GM21825 (cell line): Measurements from ENCODE around the gene CCDC152.

Source experiments
- ATAC-seq: cut with Tn5 transposase; IDR thresholded peaks from one replicate; pipeline ENCODE4 v1.9.1; 2021; ENCODE audit warnings: mild to moderate bottlenecking, moderate library complexity; ENCODE audit not compliant: unreplicated experiment

The CCDC152 gene

GRCh38 chr5:42779083-42779482, 22.5 kb downstream of the CCDC152 start:
- ATAC-seq, result no peak

DNA sequence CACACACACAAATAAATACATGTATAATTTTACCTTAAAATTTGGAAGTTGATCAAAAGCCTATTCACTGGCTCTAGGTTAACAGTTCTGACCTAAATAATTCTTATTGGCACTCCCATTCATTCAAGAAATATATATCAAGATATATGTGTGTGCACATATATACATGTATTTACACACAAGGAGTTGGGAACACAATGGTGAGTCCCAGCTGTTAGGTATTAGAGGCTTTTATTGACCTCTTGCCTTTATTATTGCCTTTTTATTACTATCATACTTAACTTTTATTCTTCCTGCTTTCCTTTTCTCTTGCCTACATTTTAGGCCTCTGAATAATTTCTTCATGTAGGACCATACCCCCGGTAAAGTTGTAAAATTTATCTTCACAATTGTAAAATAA, 25.0 kb downstream of the CCDC152 start:
- ATAC-seq, result no peak

- no peak for ATAC-seq
Measured at GRCh38 chr5:42784132-42784531, 27.5 kb downstream of the CCDC152 start.

- ATAC-seq, result no peak
Measured at GRCh38 chr5:42785756-42786155, 29.1 kb downstream of the CCDC152 start.

DNA sequence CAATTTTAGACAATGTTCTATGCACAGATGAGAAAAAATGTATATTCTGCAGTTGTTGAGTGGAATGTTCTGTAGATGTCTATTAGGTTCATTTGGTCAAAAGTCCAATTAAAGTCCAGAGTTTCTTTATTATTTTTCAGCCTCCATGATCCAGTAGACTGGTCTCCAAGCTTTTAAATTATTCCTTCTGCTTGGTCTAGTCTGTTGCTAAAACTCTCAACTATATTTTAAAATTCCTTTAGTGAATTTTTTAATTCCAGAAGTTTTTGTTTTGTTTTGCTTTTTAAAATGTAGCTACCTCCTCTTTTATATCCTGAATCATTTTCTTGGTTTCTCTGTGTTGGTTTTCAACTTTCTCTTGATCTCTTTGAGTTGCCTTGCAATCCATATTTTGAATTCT, 30.5 kb downstream of the CCDC152 start:
- ATAC-seq, result no peak

DNA sequence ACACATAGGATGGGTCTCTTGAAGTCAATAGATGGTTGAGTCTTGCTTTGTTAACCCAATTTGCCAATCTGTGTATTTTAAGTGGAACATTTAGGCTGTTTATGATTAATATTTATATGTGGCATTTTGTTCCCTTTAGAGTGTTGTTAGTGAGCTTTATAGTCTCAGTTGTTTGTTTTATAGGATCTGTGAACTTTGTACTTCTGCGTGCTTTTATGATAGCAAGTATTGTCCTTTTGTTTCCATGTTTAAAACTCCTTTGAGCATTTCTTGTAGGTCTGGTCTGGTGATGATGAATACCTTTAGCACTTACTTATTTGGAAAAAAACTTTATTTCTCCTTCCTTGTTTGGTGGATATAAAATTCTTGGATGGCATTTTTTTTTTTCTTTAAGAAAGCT, 31.2 kb downstream of the CCDC152 start:
- ATAC-seq, result no peak

DNA sequence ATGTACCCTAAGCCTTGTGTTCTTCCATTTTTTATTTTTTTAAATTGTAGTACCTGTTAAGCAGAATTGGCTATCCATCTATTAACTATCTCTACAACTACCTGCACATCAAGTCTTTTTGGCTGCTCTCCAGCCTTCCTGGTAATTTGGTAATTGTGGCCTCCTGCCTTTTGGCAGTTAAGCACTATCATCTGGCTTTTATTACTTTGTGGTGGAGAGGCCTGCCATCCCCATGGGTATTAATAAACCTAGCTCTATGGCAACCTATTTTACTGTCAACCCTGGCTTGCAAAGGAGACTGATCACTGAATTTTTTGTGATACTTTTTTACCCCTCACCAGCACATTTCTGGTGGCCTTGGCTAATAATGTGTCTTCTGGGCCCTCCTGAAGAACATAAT, 34.5 kb downstream of the CCDC152 start:
- ATAC-seq, result no peak

DNA sequence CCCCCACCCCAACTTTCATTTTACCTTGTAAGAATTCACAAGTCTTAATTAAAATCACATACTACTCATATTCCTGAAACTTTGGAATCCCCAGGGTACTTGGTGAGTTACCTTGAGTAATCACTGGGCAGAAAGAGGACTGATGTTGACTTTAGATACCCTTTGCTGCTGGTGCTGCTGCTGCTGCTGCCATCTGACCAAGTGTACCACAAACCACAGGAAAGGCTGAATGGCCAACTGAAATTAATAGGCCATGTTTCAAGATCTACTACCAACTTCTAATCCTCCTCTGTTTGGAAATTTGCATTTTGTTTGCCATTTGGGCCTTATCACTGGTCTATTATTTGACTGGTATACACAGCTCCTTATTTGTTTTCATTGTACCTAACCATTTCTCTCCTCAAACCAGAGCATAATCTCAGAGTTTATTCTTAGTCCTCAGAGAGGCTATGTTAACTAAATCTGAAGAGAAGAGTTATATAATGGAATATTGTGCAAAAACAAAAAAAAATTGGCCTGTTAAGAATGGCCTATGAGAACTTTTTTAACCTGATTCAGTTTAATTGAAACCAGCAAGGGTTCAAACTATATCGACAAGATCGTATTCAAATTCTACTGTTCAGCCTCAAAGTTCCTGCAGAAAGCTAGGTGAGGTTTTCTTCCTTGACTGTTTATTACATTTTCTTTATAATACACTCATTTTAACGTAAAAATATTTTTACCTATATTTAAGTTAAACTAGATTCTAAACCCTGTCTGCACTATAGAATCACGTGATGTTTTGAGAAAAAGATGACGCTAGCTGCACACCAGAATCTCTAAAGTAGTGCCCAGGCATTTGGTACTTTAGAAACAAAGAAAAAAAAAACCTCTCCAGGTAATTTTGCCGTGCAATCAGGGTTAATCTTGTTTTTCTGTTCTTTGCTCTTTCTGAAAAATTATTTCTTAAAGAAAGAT, 41.9 kb downstream of the CCDC152 start:
- no peak for ATAC-seq

DNA sequence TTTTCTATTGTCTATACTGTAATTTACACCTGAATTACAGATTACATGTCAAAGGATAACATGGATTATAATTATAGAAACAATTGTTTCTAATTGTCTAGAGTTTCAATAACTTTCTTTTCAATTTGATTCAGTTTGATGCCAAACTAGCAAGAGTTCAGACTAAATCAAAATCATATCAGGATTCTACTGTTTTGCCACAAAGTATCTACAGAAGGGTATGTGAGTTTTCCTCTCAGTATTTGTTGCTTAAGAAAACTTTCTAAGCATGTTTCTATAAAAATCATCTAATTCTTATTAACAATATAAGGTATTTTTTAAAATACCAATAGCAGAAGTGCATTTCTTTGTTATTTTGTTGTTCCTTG, 42.6 kb downstream of the CCDC152 start:
- ATAC-seq, result no peak

DNA sequence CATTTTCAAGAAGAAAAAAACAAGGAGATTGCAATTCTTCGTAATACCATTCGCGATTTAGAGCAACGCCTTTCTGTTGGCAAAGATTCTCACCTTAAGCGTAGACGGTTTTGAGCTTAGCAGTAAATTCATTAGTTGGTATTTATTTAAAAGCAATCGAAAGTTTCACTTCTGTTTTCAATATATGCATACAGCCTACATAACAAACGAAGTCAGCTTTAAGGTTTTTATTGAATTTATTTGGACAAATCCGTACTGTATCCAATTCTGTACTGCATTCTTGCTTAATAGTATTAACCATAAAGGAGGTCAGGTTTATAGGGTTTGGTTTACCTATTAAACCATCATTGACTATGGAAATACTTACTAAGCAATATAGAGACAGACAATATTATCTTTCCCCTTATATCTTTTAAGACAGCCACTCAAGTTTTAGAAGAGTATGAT, 43.1 kb downstream of the CCDC152 start:
- no peak for ATAC-seq

GRCh38 chr5:42800748-42801330, 44.2 kb downstream of the CCDC152 start:
- no peak for ATAC-seq

GRCh38 chr5:42801516-42802166, 45.0 kb downstream of the CCDC152 start:
- ATAC-seq, result no peak

DNA sequence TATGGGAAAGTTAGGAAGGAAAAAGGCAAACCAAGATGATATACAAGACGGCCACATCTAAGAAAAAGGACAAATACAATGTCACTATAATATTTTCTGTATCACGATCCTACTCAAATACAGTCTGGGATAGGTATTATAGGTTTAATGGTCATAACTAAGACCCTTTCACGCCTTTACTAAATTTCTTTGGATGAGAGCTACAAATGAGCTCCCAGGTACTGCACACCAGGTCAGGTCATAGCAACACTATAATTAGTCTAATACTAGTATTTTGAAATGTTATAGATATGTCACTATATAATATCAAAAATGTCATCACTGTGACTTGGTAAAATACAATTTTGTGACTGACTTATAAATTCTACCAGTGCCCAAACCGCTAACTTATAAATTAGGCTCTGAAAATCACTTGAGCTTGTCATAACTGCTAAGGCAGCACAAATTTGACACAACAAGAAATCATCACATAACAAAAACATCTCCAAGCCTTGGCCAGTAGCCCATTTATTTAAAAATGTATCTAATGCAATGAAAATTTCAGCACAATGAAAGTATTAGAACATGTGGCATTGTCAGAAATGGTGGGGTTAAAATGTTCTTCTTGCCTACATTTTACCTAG, 48.2 kb downstream of the CCDC152 start:
- no peak for ATAC-seq

- ATAC-seq, result no peak
Measured at GRCh38 chr5:42806004-42806700, 49.5 kb downstream of the CCDC152 start.

- ATAC-seq, result no peak
Measured at GRCh38 chr5:42806701-42807262, 50.2 kb downstream of the CCDC152 start.

- ATAC-seq, result no peak
Measured at GRCh38 chr5:42807722-42808447, 51.3 kb downstream of the CCDC152 start.

DNA sequence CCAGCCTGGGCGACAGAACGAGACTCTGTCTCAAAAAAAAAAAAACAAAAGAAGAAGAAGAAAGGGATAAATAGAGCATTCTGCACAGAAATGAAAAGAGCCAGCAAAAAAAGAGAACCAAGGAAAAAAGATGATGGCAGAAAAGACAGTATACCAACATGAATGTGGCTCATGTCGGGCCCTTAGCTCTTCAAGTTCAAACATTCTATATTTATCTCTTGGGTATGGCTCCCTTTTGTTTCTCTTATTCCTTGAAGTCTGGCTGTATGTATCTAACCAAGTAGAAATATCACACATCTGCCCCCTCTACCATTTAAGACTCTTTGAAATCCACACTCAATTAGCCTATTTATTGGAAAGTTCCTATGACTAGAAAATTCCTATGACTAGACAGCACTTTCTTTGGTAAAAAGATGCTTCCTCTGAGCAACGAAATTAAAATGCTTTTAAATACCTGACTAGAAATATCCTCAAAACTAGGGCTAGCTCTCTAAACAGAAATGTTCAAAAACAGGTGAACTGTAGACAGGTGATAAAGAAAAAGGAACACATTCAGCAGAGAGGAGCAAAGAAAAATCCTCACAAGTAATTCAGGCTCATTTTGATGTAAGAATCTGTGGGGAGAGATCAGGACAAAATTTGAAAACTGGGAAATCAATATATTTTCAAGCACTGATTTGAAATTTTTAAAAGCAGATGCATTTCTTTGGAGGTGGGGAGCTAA, 52.4 kb downstream of the CCDC152 start:
- ATAC-seq, result no peak

- no peak for ATAC-seq
Measured at GRCh38 chr5:42810834-42811590, 54.4 kb downstream of the CCDC152 start.
